Naive thymus-derived CD8-positive, alpha-beta T cell (primary cell): ENCODE data around the gene KTN1. TPM values are rescaled to one million over a fixed set of nuclear protein-coding genes. Genes with fewer than 3 reads are reported as not detected.

Source experiments
- polyA plus RNA-seq, 3 donors: library from polyadenylated mRNA; unstranded; fragments of 300-500 nt; fragmentation: Illumina TruSeq; gene quantifications; one replicate each; pipeline ENCODE4 v1.2.3, GENCODE V29; 2021
- total RNA-seq, 8 experiments: library from RNA in 2 of 8; stranded (reverse) in 2 of 8; gene quantifications; one replicate each; pipeline ENCODE4 v1.2.3 and lab custom pipeline; 2021 to 2026

The KTN1 gene
- total and polyA plus RNA-seq, 5 experiments from 2014 or later: 16.1 to 142 (median 30.1) TPM

Other genes with a start within 250 kb of the KTN1 start
- 10 to 100 TPM; 15.7 to 17.6 TPM for gene ATG14, start 168.4 kb upstream of the KTN1 start, total RNA-seq
- gene ATG14, start 168.4 kb upstream of the KTN1 start, polyA plus RNA-seq: 1 to 10 TPM; 5.2 to 6.3 (median 5.3) TPM
- not detected for gene TBPL2, start 139.6 kb upstream of the KTN1 start, total RNA-seq
- gene TBPL2, start 139.6 kb upstream of the KTN1 start, polyA plus RNA-seq: not detected